ENCODE measurements around the gene MMD.
"Not testable (repeated sequence)": the region's sequence is repeated elsewhere in the genome, so short reads cannot be mapped to it uniquely, and the experiment has no call there.

MMD gene, protein sequence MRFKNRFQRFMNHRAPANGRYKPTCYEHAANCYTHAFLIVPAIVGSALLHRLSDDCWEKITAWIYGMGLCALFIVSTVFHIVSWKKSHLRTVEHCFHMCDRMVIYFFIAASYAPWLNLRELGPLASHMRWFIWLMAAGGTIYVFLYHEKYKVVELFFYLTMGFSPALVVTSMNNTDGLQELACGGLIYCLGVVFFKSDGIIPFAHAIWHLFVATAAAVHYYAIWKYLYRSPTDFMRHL

DNA sequence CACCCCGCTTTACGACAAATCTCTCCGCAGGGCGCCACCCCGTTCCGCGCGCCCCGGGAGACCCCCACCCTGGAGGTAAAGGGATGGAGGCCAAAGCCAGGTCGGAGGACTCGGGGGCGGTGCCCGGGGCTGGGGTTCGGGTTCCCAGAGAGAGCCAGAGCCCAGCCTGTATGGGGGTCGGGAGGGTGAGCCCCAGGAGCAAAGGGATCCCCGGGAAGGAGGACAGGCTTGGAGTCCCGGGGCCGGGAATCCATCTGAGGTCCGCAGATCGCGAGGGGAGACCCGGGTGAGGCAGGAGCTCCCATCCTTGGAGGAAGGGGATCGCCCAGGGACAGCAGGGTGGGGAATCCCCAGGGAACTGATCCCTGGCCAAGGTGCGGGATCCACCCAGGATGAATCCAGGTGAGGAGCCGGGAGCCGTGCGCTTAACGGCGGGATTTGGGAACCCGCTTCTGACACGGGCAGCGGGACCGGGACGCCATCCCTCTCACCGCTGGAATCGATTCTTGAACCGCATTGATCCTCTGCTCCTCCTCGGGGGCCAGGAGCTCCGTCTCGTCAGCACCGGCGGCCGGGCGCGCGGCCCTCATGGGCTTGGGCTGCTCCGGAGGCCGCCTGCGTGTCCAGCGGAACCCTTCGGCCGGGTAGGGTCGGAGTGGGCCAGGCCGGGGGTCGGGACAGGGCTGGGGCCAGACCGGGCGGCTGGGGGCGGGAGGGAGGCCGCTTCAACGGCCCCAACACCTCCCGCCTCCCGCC, at the start of gene MMD:
TSS of gene MMD (minus strand) at position 657 of the 756 bp plus-strand sequence. CDS start at position 517, 140 bp downstream.
- DNase-seq, result peak; percentile 78

DNA sequence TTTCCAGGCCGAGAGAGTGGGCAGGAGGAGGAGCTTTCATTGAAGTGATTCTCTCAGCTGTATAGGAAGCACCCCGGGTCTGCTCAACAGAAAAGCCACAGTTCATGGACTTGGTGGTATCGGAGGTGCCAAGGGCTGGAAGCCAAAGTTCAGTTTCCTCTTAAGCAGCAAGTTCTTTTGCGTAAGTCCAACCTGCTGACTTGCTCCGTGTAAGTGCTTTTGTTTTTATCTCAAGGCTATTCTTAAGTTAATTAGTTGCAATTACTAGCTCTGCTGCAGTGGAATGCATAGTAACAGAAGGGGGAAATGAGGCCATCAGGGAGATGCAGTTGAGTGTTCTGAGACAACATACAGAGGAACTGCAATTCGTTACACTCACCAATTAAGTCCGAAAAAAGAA, 45.0 kb upstream of the MMD start:
- no peak for DNase-seq

DNA sequence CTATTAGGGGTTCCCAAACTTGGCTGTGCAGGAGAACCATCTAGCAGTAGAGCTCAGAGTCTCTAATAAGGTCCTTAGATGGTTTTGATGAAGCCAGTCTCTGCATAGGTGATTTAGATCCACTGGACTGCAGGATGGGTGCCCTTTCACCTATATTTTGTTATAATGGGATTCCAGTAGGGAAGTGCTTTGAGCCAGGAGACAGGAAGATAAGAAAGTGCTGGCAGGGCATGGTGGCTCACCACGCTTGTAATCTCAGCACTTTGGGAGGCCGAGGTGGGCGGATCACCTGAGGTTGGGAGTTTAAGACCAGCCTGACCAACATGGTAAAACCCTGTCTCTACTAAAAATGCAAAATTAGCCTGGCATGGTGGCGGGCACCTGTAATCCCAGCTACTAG, 44.1 kb upstream of the MMD start:
- not testable (repeated sequence) for DNase-seq

DNA sequence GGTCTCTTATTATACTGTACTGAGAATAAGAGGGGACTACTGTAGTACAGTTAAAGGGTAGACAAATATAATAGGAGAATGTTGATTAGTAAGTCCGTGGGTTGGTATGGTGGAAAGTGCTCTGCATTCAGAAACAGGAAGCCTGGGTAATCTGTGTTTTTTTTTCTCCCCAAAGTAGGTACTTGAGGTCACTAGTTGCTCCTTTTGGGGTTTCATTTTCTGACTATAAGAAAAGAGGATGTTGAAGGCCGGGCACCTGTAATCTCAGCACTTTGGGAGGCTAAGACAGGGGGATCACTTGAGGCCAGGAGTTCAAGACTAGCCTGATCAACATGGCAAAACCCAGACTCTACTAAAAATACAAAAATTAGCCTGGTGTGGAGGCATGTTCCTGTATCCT, 42.0 kb upstream of the MMD start:
- no peak for DNase-seq

DNA sequence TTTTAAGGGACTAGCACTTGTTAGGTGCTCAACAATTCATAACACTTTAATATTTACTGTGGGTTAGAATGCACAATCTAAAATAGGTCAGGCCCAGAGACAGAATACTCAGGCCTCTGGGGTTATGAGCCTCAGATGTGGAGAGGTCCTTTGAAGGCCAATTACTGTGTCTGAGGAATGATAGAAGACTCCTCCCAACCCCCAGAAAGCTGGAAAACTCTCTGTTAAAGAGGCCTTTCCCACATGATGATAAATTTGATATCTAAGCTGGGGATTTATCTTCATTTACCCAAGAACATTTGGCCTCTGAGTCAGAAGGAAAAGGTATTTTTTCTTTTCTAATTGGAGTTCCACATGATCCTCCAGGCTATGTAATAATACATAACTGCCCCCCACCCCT, 41.1 kb upstream of the MMD start:
- no peak for DNase-seq

DNA sequence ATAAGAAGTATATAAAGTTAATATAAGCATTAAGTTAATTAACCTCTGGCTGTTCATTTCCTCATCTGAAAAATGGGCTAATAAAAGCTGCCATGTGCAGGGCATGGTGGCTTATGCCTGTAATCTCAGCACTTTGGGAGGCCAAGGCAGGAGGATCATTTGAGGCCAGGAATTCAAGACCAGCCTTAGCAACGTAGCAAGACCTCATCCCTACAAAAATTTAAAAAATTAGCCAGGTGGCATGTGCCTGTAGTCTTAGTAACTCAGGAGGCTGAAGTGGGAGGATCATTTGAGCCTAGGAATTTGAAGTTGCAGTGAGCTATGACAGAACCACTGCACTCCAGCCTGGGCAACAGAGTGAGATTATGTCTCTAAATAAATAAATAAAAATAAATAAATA, 40.6 kb upstream of the MMD start:
- no peak for DNase-seq

DNA sequence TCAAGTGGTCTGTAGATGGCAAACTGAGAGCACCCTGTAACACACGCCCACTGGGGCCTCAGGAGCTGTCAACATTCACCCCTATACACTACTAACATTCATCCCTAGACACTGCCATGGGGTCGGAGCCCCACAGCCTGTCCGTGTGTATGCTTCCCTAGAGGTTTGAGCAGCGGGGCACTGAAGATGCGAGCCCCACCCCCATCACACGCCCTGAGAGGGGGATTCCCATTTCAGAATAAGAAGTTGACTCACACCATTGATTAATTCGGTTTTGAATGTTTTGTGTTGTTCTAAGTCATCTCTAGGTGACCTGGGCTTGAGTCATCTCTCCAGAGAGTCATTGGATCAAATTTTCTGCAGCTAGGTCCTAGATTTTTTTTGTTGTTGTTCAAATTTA, 37.3 kb upstream of the MMD start:
- DNase-seq, result no peak

DNA sequence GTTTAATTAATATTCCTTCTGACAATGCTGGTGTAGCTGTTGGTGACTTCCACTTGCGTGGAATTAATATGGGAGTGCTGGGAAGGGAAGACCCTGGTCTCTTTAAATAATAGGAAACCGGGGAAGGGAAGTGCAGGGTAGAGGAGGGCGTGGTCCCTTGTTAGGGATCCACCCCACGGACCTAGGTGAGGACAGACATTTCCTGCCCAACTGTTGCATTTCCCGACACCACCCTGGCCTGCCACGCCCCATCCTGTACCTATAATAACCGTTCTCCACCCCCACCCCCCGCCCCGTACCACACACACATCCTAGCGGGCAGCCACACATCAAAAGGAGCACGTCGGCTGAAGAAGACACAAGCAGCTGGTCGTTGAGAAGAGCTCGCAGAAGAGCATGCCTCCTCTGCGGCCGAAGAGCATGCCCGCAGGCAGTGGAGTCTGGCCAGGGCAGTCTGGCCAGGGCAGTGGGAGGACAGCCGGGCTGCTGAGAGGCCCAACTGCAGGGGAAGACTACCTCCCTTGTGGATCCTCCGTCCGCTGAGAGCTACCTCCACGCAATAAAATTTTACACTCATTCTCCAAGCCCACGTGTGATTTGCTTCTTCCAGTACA, 36.8 kb upstream of the MMD start:
- DNase-seq, result no peak

DNA sequence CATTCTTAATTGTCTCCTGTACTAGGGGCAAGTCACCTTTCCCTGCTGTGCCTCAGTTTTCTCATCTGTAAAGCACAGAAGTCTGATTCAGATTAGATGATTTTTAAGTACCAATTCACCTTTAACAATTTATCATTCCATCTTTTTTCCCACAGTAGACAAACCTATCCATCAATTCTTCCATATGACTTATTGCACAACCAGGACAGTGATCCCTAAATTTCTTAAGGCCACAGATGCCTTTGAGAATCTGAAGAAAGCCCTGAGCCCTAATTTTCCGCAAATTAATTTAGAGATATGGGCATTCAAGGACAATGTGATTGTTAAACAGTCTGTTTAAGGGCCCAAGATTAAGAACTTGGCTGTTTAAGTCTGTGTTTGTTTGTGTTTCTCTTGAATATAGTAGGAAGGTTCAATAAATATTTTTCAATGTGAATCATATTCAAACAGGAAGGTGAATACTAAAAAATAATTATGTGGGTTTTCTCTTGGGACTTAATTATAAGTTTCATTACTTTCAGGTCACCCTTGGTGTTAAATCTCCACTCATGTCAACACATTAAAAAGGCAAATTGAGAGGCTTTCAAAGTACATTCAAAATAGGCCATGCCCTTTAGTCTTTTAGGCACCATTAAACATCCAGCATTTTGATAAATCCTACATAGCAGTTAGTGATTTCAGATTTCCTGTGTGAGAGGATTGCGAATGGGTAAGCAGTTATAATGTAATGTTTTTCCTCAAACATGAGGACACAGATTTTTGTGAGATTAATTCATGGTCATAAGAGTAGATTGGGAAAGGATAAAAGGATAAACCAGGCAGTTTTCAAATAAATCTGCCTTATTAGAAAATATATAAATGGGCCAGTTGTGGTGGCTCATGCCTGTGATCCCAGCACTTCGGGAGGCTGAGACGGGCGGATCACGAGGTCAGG, 34.9 kb upstream of the MMD start:
- DNase-seq, result no peak

DNA sequence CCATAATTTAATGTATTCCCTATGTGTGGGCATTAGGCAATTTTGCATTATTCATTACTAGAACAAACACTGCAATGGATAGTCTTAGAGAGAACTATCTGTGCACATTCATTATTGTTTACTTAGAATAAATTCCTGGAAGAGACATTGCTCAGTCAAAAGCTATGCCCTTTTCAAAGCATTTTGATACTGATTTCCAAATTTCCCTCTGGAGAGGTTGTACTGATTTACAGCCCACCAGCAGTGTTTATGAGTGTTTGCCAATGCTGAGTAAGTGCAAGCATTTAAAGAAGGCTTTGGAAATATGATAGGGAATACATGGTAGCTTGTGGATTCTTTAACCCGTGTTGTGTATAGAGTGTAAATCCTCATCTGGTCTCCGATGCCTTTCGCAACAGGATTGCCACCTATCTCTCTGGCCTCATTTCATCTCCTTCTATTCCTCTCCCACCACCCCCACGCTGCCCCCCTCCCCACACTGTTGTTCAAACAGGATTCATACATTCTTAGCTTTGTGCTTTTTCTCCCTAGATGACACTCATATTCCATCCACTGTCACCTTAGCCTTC, 33.4 kb upstream of the MMD start:
- peak; percentile 21 for DNase-seq

DNA sequence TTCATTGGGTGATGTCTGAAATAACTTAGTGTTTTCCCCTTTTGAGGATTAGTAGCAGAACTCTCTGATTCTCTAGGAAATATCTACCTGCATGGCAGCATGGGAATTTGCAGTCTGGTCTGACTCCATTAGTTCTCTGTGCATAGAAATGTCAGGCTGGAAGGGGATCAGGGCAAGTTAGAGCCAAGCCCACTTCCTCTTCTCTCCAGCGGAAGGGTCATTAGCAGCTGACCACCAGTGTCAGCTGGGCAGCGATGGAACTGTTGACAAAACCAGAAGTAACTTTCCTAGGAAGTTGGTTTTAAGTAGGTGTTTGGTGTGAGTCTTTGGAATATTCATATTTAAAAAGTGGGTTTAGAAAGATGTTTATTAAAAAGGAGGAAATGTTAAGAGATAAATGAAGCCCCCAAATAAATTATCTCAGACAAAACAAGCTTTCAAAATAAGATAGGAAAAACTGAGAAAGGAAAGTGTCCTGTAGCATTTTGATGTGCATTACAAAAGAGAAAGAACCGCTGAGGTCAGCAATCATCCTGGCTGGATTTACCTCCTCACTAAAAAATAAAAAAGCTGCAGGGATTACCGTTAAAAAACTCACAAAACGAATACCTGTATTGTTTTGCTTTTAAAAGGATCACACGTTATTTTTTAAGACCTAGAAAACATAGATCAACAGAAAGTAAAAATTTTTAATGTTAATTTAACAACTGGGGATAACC, 32.4 kb upstream of the MMD start:
- no peak for DNase-seq

DNA sequence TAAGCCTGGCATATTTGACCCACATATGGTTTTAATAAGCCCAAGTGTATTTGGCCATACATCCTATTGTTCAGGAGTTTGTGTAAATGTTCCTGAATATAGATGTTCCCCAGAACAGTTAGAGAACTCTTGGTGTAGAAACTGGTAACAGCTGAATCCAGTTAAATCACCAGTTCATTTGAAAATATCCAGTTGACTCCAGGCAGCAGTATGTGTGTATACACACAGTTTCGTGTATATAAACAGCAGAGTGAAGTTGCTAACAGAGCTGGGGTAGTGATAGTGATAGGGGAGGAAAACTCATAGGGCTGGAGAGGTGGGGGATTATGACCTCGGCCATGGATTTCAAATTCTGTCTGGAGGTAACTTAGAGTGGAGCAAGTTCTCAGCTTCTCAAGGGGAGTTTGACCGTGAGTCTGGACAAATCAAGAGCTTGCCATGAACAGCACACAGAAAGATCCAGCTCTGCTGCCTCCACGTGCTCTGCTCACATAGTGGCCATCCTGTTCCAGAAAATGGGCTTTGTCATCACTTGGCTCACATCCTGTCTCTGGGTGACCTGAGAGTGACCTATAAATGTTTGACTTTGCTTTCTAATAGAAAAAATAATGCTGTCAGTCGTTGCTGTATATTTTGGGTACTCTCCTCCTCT, 30.6 kb upstream of the MMD start:
- no peak for DNase-seq

DNA sequence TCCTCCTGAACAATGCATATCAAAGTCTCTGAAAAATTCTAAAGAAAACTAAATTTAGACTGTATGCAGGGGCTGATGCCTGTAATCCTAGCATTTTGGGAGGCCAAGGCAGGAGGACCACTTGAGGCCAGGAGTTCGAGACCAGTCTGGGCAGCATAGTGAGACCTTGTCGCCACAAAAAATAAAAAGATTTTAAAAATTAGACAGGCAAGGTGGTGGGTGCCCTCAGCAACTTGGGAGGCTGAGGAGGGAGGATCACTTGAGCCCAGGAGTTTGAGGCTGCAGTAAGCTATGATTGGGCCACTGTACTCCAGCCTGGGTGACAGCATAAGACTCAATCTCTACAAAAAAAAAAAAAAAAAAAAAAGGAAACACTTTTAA, 30.1 kb upstream of the MMD start:
- no peak for DNase-seq

DNA sequence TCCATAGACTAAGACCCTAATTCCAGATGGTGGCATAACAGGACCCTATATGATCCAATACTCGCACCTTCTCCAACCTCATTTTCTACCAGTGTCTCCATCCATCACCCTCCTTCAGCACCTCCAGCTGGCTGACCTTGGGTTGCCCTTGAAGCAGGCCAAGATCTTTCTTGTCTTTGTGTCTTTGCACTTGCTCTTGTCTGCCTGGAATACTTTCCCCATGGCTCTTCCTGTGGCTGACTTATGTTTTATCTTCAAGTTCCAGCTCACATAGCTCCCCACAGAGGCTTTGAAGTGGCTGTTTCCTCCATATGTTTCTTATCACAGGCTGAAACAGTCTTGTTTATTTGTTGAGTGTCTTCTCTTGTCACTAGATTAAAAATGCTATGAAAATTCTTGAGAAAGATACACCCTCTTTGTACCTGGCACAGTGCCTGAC, 29.6 kb upstream of the MMD start:
- no peak for DNase-seq

DNA sequence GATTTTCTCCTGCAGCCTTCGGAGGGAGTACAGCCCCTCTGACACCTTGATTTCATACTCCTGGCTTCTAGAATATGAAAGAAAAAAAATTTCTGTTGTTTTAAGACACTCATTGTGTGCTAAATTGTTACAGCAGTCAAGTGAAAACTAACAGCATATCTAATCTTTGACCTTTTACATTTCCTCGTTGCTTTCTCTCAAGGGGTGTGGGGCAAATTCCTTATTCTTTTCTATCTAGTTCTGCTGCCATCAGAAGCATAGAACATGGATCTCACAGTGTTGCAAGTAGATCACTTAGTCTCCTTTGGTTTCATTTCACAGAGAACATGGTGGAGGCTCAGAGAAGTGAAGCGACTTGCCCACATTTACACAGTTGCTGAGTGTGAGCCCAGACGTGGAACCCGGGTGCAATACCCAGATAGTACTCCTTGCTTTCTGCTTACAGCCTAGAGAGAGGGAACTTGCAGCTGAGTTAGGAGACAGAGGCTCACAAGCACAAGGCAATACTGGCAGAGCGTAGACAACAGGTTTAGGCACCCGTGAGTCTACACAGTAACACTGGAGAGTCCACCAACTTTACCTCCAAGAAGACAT, 28.7 kb upstream of the MMD start:
- DNase-seq, result no peak

DNA sequence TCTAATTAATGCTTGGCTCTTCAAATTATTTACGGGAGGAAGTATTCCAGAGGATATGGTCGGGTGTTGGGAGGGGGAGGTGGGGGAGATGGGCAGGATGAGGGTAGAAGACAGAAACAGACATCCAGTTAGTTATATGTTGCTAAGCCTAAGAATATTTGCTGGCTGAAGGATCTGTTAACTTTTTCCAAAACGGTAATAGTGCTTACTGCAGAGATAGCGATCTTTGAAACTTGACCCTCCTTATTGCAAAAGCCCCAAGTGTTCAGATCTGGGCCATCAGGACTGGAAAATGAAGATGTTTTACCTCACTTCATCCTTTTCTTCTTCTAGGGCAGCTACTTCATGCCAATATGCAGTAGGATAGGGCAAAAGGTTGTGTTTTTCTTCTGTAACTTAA, 27.0 kb upstream of the MMD start:
- no peak for DNase-seq

DNA sequence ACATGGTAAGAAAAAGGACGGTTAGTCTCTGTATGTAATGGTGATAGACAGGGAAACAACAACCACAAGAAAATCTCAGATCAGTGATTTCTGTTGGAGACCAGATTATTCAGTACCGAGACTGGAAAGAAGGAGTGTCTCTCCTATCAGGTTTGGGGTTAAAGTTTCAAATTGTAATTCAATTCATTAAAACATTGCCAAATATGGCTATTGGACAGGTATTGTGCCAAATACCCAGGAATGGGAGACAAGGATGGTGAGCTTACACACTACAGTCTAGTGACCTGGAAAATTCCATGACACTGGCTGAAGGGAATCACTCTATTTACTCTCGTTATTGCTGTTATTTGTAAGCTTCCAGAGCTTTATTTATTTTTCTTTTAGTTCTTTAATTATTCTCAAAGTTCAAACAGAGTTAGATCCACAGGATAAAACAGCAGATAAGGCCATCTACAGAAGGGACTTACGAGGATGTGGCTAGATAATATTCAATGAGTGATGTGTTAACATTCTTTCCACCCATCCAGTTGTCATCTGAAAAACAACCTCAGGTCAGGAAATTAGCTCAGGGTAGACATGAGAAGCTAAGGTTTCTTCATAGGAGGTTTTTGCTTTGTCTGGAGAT, 25.1 kb upstream of the MMD start:
- no peak for DNase-seq

DNA sequence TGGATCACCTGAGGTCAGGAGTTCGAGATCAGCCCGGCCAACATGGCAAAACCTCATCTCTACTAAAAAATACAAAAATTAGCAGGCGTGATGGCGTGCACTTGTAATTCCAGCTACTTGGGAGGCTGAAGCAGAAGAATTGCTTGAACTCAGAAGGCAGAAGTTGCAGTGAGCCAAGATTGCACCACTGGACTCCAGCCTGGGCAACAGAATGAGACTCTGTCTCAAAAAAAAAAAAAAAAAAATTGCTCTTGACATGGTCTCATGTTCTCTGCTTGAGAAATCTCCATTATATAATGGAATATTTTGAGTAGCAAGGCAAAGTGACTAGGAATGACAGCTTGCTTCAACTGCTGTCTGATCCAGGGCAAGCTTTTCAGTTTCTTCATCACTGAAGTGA, 24.4 kb upstream of the MMD start:
- DNase-seq, result not testable (repeated sequence)

DNA sequence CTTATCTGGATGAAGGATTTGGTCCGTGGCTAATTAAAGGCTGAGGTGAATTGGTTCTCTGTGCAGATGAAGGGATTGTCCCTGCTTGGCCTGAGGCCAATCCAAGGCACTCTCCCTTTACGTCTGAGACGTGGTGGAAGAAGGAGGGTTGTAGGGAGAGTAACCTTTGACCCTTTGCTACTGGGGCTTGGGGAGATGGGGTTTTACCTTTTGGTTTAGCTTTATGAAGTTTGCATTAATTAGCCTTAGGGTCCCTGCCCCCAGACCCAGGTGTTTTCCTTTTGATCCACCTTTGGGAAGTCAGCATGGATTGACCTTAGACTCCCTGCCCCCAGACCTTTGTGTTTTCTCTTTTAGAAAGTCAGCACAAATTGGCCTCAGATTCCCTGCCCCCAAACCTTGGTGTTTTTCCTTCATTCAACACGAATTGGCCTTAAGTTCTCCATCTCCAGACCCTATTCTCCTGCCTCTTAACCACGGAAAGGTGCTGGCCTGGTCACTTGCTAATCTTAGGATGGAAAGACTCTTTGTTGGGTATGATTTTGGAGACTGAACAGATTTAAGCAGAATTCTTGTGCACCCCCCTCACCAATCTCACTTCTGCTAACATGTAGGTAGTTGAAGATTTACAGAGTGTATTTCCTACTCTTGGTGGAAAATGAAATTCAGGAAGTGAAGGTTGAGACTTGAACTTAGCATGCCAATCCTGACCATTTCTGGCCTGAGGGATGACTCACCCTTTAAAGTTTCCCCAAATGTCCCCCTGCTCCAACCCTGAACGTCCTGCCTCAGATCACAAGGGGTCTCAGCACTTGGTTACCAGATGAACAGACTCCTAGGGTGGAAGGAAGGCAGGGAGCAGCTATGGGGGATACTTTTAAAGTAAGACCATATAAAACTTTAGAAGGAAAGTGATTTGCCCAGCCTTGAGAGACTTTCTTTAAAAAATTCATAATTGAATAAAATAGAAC, 23.1 kb upstream of the MMD start:
- no peak for DNase-seq

Data from NCI-H510A treated with DMSO at 0.1 percent for 48 hours (cell line).